GOT3 (cell line): ENCODE measurements around the gene UPF2.

Experiments
- DNase-seq: peaks from one replicate; lab custom pipeline; 2025; ENCODE audit warnings: mixed read lengths; lab: John Stamatoyannopoulos, UW

The UPF2 gene

GRCh38 chr10:11884706-11885423 is 157.7 kb downstream of the UPF2 start:
- DNase-seq: no peak

GRCh38 chr10:11882646-11883375 is 159.8 kb downstream of the UPF2 start:
- DNase-seq: no peak

DNA sequence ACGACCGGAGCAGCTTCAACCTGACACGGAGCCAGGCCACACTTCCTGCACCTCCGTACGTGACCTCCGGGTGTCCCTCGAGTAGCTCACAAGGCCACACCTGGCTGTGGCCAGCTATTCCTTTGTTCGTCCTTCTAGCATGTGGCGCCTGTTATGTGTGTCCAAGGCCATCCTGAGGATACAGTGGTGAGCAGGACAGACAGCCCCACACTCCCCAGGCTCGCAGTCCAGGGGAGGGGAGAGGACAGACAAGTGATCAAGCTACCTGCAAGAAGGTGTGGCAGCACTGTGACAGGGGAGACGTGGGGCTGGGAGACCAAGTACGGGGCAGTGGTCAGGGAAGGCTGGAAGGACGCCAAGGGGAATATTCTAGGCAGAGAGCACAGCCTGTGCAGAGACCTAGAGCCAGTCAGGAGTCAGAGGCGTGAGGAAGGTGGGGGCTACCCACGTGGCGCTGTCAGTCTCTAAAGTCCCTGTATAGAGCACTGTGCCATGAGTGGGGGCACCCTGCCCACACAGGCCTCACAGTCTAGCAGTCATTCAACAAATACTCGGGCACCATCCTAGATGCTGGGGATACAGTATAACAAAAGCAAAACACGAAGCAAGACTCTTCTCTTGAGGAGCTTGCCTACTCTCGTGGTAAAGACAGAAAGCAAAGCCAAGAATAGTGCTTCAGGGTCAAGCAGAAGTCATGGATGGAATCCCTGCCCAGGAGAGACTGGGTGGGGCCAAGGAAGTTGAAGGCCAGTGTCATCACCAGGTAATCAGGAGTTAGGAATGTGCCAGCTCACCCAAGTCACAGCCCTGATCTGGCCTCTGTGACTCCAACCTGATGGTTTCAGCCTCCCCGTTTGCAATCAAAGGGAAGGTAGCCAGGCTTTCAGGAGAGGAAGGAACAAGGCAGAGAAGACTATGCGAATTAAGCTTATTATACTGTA is 160.9 kb downstream of the UPF2 start:
- no peak for DNase-seq

DNA sequence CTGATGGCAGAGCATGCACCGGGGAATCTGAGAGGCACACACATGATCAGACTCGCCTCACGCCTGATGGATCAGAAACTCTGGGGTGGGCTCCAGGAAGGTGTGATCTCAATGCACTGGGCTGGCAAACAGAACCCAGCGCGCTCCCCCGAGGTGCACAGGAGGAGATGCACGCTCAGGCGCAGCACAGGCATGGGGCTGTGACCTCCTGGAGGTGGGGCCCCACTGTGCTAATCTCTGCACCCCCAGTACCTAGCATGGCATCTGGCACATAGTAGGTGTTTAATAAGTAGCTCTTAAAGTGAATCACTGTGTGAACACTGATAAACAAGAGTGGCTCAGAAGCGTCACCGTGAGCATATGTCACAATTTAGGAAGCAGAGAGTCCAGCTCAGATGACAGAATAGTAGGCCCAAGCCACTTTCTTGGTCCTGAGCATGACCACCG is 161.6 kb downstream of the UPF2 start:
- no peak for DNase-seq

DNA sequence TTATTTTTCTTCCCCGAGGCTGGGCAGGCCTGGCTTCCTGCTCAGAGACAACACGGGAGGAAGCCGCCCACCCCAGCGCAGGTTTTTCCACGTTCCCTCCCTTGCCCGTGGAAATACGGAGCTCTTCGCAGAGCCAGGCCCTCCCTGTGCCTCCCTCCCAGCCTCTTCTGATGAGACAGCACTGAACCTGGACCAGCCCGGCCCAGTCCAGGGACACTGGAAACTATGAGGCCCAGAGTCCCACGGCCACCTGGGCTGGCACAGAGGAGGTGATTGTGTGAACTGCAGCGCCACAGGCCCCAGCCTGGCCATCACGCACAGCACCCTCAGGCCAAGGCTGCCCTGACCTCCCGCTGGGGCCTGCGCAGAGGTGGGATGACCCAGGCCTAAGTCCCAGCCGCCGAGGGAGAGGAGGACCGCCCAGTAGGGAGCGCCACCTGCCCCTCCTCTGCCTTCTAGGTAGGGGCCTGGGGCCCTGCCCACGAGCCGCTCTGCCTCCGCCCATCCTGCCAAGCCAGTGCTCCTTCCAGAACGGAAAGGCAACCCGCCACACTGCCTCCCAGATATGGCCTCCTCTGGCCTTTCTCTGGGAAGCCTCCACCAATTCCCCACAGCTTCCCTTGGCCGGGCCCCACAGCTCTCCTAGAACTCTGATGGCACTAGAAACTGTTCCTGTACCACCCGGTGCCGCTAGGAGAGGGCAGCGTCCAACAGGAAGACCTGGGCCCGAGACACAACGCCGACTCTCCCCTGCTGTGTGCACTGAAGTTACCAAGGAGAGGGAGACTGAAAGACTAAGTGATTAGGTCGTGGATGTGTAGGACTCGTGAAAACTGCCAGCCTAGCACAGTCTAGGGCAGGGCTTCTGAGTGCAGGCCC is 162.2 kb downstream of the UPF2 start:
- no peak for DNase-seq

DNA sequence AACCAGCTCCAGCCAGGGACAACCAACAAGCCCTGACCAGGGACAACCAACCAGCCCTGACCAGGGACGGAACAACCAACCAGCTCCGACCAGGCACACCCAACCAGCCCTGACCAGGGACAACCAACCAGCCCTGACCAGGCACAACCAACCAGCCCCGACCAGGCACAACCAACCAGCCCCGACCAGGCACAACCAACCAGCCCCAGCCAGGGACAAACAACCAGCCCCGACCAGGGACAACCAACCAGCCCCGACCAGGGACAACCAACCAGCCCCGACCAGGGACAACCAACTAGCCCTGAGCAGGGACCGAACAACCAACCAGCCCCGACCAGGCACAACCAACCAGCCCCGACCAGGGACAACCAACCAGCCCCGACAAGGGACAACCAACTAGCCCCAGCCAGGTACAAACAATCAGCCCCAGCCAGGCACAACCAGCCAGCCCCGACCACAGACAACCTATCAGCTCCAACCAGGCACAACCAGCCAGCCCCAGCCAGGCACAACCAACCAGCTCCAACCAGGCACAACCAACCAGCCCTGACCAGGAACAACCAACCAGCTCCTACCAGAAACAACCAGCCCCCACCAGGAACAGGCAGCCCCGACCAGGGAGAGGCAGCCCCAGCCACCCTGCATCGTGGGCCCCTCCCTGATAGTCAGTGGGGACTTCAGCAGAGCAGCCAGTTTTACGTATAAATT is 163.1 kb downstream of the UPF2 start:
- DNase-seq: no peak

- DNase-seq: no peak
Observed at GRCh38 chr10:11878776-11879175, 163.8 kb downstream of the UPF2 start.

GRCh38 chr10:11877591-11877905 is 165.1 kb downstream of the UPF2 start:
- DNase-seq: no peak

DNA sequence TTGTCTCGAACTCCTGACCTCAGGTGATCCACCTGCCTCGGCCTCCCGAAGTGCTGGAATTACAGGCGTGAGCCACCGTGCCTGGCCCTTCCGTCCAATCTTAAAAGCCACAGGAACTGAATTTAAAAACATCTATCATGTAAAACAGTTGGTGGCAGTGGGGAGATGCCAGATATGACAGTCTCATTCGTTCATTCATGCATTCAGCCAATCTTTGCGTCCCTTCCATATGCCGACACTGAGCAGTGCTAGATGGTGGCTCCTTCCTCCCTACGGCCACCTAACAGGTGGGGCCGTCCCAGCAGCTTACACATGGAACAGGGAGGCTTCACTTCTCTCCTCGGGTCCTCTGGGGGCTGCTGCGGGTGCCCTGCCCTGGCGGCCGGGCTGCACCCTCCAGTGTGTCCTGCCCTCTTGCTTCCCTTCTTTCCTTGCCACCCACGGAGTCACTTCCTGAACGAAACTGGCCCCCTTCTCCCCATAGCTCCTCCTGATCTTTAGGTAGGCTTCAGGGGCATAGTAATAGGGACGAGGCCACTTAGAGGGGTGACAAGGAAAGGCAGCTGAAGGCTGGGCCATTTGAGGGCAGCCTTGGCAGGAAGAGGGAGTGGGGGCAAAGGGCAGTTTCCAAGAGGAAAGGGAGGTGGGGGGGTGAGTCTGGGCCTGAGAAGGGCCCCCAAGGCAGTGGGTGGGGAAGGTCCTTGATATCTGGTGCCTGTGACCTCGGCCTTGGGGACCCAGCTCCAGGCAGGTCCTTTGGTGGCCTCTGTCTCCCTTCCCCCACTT is 165.6 kb downstream of the UPF2 start:
- DNase-seq: no peak

DNA sequence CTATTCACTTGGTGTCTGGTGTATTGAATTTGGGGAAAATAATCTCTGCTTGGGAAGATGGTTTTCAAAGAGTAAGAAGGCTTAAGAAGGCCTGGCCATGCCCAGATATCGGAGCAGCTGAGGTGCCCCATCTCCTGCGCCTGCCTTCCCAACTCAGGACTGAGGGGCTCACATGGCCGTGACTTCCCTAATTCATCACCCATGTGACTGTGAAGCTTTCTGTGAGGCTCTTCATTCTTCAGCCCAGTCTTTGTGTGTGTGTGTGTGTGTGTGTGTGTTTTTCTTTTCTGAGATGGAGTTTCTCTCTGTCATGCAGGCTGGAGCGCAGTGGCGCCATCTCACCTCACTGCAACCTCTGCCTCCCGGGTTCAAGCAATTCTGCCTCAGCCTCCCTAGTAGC is 166.3 kb downstream of the UPF2 start:
- no peak for DNase-seq

GRCh38 chr10:11875494-11876281 is 166.9 kb downstream of the UPF2 start:
- DNase-seq: peak; percentile 45

GRCh38 chr10:11874568-11875493 is 167.8 kb downstream of the UPF2 start:
- DNase-seq: no peak

GRCh38 chr10:11871466-11871865 is 171.1 kb downstream of the UPF2 start:
- no peak for DNase-seq

DNA sequence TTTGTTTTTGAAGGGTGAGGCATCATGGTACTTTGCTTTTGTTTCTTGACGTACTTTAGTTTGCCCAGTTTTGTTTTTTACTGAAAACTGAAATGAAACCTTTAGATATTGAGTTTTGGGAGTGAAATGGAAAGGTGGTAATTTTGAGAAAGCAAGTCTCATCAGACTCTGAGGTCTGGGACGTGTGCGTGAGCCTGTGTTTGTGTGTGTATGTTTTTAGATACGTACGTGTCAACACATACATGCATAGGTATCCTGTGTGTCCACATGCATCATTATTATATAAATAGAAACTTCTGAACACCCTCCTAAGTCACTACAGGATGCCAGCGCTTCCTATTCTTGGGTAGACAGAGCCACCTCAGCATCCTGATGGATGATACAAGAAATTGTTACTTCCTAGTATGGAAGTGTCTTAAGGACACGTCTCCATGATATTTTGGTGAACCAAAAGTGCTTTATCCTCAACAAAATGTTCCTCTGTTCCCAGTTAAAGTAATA is 171.7 kb downstream of the UPF2 start:
- DNase-seq: no peak

DNA sequence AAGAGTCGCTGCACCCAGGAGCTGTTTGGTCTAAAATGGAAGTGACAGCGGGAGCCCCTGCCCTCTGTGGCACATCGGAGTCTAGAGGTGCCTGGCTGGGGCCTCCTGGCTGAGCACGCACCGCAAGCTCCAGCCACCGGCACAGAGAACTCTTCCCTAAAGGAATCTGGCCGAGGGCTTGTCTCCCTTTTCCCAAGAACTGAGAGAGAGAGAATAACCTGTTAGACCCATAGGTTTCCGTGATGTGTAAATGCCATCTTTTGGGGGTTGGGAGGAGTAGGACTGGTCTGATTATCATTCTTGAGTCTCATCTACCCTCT is 172.2 kb downstream of the UPF2 start:
- no peak for DNase-seq
